ENCODE data around the gene PNPLA4.

Gene PNPLA4

DNA sequence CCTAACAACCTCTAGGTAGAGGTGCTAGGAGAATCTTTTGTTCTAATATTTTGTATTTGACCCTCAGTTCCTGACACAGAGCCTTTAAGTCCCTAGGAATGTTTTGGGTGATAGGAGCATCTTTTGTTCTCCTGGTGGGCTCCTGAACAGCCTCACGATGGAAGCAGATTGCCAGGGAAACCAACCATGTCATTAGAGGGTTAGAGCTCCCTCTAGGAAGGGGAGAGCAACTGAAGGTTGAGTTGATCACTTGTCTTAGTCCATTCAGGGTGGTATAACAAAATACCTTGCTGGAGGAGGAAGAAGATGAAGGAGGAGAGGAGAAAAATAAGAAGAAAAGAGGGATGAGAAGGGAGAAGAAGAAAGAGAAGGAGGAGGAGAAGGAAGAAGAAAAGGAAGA, 75.0 kb downstream of the PNPLA4 start:
- DNase-seq, result peak in 1 of 2 experiments; percentile 2

Measured in NCI-H526 (cell line).